ENCODE results near the gene PLEKHA7. TPM values are rescaled to one million over a fixed set of nuclear protein-coding genes. Genes with fewer than 3 reads are reported as not detected.

PLEKHA7 gene
- total RNA-seq, 1 donor from 2014 or later: 45.9 TPM

DNA sequence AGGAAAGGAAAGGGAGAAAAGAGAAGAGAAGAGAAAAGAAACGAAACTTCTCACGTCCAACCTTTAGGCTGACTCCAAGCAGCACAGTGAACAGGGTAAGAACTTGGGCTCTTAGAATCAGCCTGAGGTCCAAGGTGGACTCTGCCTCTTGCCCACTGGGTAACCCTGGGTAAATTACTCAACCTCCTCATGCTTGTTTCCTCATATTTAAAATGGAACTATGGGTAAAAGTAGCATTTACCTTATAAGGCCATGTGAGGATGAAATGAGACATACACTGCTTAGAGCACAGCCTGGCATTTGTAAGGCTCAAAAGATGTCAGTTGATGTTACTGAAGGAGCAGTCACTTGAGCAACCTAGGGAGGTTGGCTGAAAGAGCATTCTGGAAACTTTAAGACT is 167.9 kb downstream of the PLEKHA7 start:
- intact Hi-C loops (cut with DNase I): no loop called here
- Histone ChIP-seq H3K36me3 (peaks cover 0 to 1% of the 10 kb centered on the region in 2 donors), H3K9me3 (no peaks in the 10 kb centered on the region), H3K4me3 (no peak overlapping the region), H3K27me3 (no peaks in the 10 kb centered on the region), H3K27ac (no peak overlapping the region), H3K4me1 (no peaks in the 10 kb centered on the region)
- no peak for TF ChIP-seq POLR2AphosphoS5 (IDR thresholded peaks at IDR 0.05; ENCODE audit: insufficient read depth in 1 of 2, low read depth in 1 of 2)
- TF ChIP-seq, protein P1, sequence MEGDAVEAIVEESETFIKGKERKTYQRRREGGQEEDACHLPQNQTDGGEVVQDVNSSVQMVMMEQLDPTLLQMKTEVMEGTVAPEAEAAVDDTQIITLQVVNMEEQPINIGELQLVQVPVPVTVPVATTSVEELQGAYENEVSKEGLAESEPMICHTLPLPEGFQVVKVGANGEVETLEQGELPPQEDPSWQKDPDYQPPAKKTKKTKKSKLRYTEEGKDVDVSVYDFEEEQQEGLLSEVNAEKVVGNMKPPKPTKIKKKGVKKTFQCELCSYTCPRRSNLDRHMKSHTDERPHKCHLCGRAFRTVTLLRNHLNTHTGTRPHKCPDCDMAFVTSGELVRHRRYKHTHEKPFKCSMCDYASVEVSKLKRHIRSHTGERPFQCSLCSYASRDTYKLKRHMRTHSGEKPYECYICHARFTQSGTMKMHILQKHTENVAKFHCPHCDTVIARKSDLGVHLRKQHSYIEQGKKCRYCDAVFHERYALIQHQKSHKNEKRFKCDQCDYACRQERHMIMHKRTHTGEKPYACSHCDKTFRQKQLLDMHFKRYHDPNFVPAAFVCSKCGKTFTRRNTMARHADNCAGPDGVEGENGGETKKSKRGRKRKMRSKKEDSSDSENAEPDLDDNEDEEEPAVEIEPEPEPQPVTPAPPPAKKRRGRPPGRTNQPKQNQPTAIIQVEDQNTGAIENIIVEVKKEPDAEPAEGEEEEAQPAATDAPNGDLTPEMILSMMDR (IDR thresholded peaks at IDR 0.05): no peak
- TF ChIP-seq POLR2A (IDR thresholded peaks at IDR 0.05): no peak
- no peak for DNase-seq (ENCODE audit: extremely low spot score in 2 of 2)

DNA sequence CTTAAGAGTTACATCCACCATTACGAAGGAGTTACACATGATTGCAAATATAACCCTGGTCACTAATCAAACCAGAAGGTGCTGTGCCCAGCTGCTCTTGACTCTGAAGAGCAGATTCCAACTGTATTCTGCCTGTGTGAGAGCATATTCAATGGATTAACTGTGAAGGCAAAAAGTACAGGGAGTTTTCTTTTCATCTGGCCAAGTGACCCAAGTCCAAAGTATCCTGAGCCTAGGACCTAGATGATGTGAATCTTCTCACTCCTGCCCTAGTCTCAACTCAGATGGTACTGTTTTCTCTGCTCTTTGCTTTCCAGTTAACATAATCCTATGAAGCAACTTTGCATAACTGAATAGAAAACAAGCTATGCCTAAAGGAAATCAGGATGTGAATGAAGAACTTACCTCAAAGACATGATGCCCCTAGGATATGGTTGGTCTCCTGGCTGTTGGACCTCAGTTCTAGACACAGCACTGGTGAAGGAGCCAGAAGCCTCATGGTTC is 169.9 kb downstream of the PLEKHA7 start:
- Histone ChIP-seq H3K9me3 (no peaks in the 10 kb centered on the region), H3K36me3 (peaks cover 0 to 4% of the 10 kb centered on the region in 2 donors)
- TF ChIP-seq POLR2A (IDR thresholded peaks at IDR 0.05) (no peak), POLR2AphosphoS5 (IDR thresholded peaks at IDR 0.05; ENCODE audit: insufficient read depth in 1 of 2, low read depth in 1 of 2) (no peak)
- TF ChIP-seq, protein P1 (IDR thresholded peaks at IDR 0.05): no peak

DNA sequence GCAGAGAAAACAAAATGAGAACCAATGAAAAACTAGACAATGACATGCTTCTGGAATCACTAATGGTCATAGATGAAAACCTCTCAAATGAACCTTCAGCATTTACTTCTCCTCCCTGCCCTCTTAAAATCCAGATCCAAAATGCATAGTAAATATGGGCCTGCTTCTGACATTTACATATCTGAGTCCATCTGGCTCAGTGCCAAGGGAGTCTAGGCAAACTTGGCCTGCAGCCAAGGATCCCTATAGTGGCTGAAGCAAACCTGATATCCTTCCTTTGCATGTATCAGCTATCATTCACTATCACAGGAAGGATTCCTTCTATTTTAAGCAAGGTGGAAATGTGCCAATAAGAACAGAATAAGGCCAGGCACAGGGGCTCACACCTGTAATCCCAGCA is 170.9 kb downstream of the PLEKHA7 start:
- H3K36me3 ChIP-seq: peaks cover 0 to 4% of the 10 kb centered on the region in 2 donors
- no peaks in the 10 kb centered on the region for H3K27me3 ChIP-seq
- intact Hi-C loops (cut with DNase I): no loop called here
- TF ChIP-seq POLR2AphosphoS5 (IDR thresholded peaks at IDR 0.05; ENCODE audit: insufficient read depth in 1 of 2, low read depth in 1 of 2) (no peak), POLR2A (IDR thresholded peaks at IDR 0.05) (no peak)
- TF ChIP-seq, protein P1 (IDR thresholded peaks at IDR 0.05): no peak
- H3K9me3 ChIP-seq: no peaks in the 10 kb centered on the region
- DNase-seq (ENCODE audit: extremely low spot score in 2 of 2): no peak
- no peak overlapping the region for H3K27ac ChIP-seq
- no peak overlapping the region for H3K4me3 ChIP-seq
- H3K4me1 ChIP-seq: no peaks in the 10 kb centered on the region

More for the DNA sequence above, 169.9 kb downstream of the PLEKHA7 start:
- Histone ChIP-seq H3K27ac (no peak overlapping the region), H3K4me1 (no peaks in the 10 kb centered on the region), H3K27me3 (no peaks in the 10 kb centered on the region), H3K4me3 (no peak overlapping the region)
- intact Hi-C loops (cut with DNase I): no loop called here
- no peak for DNase-seq (ENCODE audit: extremely low spot score in 2 of 2)

DNA sequence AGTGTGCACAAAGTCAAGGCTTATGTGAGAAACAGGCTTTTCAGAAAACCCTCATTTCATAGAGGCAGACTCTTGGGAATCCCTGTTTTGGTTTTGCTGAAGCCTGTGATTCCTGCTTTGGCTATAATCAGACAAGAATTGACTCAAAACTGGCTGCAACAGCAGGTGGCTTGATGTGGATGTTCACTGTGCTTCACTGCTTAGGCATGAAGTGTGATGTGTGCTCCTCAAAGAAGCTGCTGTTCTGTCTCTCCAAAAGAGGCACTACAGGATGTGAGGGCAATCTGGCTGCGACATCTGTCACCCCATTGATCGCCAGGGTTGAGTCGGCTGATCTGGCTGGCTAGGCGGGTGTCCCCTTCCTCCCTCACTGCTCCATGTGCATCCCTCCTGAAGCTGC is 172.2 kb downstream of the PLEKHA7 start:
- Histone ChIP-seq H3K4me1 (no peaks in the 10 kb centered on the region), H3K36me3 (peaks cover 0 to 4% of the 10 kb centered on the region in 2 donors), H3K4me3 (no peak overlapping the region), H3K27ac (no peak overlapping the region), H3K9me3 (no peaks in the 10 kb centered on the region), H3K27me3 (no peaks in the 10 kb centered on the region)
- DNase-seq (ENCODE audit: extremely low spot score in 2 of 2): no peak
- TF ChIP-seq POLR2AphosphoS5 (IDR thresholded peaks at IDR 0.05; ENCODE audit: insufficient read depth in 1 of 2, low read depth in 1 of 2) (no peak), POLR2A (IDR thresholded peaks at IDR 0.05) (no peak)
- TF ChIP-seq, protein P1 (IDR thresholded peaks at IDR 0.05): no peak
- intact Hi-C loops (cut with DNase I): no loop called here

DNA sequence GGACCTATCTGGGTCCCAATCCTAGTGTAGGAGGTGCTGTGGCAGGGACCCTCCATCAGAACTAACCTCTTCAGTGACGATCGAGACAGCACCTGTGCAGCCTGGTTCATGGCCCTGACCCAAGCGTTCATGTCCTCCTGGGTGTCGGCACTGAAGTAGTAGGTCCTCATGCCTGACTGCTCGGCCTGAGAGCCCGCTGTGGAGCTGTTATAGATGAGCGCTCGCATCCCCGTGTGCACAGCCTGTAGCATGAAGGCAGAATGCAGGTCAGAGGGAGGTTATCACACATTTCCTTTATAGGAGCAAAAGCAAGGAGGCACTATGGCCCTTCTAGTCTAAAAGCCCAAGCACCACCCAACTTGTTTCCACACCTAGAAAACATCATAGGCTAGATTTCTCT is 172.7 kb downstream of the PLEKHA7 start:
- no peak for DNase-seq (ENCODE audit: extremely low spot score in 2 of 2)
- H3K9me3 ChIP-seq: no peaks in the 10 kb centered on the region
- H3K4me1 ChIP-seq: no peaks in the 10 kb centered on the region
- H3K27ac ChIP-seq: no peak overlapping the region
- no peak overlapping the region for H3K4me3 ChIP-seq
- H3K36me3 ChIP-seq: peaks cover 0 to 4% of the 10 kb centered on the region in 2 donors
- intact Hi-C loops (cut with DNase I): no loop called here
- TF ChIP-seq POLR2AphosphoS5 (IDR thresholded peaks at IDR 0.05; ENCODE audit: insufficient read depth in 1 of 2, low read depth in 1 of 2) (no peak), POLR2A (IDR thresholded peaks at IDR 0.05) (no peak)
- TF ChIP-seq, protein P1 (IDR thresholded peaks at IDR 0.05): no peak
- H3K27me3 ChIP-seq: no peaks in the 10 kb centered on the region

All from vagina (tissue), 2 donors.